NCI-H187 treated with DMSO at 0.1 percent for 48 hours (cell line): ENCODE results near the gene GPR142.

Experiments
- DNase-seq: peaks from one replicate; lab custom pipeline; 2025; lab: John Stamatoyannopoulos, UW

The GPR142 gene

DNA sequence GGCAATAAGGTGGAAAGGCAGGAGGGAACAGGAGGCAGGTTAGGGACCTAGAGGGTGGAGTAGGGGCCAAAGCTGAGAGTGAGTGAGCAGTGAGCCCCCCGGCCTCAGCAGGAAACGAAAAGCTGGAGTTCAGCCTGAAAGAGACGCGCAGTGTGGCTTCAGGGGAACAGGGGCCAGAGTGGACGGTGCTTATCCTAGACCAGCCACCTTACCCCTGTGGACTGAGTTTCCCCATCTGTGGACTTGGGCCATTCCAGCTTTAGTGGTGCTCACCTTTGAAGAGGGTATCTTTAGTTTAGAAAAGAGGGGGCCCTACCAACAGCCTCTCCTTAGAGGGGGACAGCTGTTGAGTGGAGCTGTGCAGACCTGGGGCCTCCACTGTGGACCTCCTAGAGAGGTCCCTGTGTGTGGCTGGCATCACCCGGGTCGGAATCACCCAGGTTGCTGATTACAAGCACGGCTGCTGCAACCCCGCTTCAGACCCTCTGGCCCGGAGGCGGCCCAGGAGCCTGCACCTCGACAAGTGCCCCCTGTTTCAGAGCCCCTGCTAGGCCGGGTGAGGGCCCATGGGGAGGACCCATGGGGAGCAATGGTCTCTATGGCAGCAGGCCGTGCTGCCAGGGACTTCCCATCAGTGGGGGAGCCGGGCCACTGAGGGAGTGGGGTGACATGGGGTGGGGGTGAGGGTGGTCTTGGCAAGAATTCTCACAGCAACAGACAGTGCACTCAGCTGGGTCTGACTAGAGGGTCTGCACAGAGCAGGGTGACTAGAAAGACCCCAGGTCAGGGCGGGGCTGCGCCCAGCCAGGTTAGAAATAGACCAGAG, 2.6 kb downstream of the GPR142 start:
- DNase-seq, result no peak

DNA sequence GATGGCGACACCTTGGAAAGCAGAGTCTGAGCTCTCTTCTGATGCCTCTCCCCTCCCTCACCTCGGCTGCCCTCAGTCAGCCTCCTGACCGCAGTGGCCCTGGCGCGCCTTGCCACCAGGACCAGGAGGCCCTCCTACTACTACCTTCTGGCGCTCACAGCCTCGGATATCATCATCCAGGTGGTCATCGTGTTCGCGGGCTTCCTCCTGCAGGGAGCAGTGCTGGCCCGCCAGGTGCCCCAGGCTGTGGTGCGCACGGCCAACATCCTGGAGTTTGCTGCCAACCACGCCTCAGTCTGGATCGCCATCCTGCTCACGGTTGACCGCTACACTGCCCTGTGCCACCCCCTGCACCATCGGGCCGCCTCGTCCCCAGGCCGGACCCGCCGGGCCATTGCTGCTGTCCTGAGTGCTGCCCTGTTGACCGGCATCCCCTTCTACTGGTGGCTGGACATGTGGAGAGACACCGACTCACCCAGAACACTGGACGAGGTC, 4.4 kb downstream of the GPR142 start:
- DNase-seq, result no peak

DNA sequence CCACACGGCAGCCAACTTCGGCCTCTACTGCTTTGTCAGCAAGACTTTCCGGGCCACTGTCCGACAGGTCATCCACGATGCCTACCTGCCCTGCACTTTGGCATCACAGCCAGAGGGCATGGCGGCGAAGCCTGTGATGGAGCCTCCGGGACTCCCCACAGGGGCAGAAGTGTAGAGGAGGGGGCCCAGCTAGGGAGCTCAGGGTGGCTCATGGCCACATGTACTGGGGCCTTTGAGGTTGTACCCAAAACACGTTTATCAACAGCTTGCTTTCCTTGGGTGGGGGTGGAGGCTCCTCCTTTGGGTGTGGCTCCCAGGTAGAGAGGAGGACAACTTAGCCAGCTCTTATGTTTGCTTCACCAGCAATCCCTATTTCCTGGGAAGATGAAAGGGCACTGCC, 5.1 kb downstream of the GPR142 start:
- DNase-seq, result no peak

DNA sequence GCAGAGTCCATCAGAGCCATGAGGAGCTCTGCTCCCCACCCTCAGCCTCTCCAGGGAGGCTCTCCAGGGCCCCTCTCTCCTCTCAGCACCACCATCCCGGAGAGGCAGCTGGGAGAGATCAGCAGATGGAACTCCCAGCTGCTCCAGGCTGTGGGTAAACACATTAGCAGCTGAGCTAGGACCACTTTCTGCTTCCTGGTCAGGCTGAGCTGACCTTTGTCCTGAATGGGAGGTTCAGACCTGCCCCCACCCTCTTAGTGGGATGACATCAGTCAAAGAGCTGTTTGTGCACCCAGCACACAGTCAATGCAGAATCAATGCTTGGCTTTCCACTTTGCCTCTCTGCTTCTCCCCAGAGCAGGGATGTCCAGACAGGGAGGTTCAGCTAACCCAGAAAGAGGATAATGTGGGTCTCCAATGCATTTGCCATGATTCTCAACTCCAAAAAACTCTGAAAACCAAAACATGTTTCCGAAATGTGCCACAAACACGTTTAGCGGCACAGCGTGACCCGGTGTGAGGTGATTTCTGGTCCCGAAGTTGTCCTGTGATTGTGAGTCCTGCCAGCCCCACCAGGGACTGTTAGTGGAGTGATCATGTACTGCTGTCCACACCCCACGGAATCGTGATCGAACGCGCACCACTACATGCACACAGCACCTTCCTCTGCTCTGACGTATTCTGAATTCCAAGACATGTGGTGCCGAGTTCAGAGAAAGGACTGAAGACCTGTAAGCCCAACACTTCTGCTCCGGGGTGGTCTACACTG, 6.7 kb downstream of the GPR142 start:
- DNase-seq, result no peak

DNA sequence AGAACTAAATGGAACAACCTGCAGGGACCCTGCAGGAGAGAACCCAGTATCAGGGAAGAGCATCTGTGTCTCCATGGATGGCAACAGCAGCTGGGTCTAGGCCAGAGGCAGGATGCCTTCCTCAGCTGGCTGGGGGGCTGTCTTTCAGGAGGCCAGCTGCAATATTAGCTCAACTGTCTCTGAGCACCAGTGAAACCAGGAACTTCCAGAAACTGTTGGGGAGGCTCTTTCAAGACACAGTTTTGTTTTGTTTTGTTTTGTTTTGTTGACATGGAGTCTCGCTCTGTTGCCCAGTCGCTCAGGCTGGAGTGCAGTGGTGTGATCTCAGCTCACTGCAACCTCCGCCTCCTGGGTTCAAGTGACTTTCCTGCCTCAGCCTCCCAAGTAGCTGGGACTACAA, 7.6 kb downstream of the GPR142 start:
- no peak for DNase-seq

DNA sequence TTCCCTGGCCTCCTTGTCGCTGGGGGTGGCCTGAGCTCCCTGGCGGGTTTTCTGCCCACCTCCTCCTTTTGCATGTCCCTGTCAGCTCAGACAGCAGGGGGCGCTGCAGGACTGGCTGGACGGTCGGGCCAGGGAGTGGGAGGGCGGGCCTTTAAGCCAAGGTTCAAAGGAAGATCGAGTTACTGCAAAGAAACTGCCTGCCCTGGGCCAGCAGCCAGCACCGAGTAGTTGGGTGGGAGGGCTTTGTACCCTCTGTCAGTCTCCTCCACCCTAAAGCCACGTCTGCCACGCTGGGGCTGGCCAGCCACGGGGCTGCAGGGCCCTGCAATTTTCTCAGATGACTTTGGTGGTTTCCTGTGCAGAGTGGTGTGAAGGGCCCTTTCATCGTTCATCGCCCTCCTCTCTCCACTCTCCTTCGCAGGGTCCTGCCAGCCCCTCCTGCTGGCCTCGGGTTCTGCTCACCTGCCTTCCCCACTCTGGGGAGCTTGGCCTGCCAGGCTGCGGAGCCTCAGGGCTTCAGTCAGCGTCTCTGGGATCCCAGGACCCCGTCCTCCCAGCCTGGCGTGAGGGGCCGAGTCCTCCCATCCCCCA, 12.3 kb downstream of the GPR142 start:
- DNase-seq, result peak; percentile 64

DNA sequence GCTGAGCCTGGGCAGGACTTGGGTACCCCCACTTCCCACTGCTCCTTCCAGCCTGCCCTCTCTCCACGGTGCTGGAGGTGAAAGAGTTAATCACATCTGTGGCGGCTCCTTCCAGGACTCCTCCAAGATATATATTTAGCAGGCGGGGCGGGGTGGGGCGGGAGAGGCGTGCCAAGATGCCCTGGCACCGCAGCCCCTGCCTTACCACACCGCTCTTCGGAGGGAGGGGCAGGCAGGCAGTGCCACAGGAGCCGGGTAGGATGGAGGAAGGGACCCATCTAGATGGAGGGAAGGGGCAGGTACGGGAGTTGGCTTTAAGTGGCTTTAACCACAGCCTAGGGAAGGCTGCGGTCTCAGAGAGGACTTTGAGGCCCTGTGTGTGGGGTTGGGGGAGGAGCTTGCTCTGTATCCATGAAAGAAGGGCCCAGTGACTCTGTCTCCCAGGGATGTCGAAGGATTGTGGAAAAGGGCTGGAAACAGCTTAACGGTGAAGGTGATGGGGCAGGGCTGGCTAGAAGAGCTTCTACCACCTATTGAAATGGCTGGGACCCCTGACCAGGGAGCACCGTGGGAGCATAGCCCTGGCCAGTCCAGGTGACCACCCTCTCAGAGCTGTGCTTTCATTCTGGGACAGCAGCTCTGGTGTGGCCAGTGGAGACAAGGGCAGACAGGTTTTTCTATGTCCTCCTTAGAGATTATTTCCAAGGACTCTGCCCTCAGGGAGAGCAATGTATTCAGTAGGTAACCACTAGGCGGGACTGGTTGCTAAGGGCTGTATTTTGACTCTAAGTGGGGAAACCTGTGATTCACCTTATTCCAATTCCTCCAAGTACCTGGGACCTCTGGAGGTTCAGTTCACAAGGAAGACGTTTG, 13.0 kb downstream of the GPR142 start:
- peak; percentile 55 for DNase-seq

DNA sequence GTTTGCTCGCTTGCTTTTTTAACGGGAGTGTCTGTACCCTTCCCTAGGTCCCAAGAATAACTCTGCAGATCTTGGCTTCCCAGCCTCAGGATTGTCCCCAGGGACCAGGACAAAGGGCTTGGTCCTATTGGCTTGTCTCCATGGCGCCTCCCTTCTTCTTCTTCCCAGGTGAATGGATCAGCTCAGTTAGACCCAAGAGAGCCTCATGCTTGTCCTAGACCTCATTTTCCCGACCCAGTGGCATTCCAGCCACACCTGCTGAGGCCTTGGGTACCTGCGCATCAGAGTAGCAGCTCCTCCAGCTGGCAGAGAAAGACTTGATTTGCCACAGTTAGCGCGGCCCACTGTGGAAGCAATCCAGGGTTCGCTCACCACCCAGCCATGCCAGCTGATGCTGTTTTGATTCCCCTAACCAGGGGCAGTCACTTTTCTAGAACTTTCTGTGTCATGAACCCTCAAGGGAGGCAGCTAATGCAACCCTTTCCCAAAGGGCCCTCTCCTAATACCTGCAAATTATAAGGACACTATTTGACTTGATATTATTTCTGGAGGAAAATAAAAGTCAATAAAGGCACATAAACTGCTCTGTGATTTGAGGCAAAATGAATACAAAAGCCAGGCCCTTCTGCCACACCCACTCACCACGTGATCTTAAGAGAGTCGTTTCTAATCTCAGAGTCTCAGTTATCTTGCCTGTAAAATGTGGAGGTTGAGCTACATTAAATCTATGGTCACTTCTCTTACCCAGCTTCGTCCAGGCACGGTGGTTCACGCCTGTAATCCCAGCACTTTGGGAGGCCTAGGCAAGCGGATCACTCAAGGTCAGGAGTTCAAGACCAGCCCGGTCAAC, 13.9 kb downstream of the GPR142 start:
- no peak for DNase-seq

DNA sequence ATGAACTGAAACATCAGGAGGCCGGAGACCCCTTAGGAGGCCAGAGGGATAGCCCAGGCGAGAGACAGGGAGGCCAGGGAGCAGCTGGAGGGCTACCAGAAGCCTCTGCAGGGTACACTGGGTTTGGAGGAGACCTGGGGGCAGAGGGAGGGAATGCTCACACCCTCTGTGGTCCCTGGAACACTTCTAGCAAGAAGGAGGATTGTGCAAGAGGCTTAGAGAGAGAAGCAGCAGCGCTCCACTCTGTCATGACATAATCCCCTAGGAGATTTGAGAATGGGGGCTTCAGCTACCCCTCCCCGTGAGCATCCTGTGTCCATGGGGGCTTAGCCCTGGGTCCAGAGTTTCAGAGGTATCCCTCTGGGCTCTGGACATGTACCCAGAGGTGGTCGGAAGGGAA, 15.8 kb downstream of the GPR142 start:
- DNase-seq, result no peak

DNA sequence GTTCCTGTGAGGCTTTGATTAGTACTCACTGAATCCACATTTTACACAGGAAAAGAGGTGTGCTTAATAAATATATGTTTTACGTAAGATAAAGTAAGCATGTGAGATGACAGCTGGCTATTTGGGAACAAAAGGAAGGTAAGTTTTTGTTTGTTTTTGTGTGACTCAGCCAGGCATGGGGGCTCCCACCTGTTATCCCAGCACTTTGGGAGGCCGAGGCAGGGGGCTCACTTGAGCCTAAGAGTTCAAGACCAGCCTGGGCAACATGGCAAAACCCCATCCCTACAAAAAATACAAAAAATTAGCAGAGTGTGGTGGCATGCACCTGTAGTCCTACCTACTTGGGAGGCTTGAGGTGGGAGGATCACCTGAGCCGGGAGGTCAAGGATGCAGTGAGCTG, 17.9 kb downstream of the GPR142 start:
- DNase-seq, result no peak

DNA sequence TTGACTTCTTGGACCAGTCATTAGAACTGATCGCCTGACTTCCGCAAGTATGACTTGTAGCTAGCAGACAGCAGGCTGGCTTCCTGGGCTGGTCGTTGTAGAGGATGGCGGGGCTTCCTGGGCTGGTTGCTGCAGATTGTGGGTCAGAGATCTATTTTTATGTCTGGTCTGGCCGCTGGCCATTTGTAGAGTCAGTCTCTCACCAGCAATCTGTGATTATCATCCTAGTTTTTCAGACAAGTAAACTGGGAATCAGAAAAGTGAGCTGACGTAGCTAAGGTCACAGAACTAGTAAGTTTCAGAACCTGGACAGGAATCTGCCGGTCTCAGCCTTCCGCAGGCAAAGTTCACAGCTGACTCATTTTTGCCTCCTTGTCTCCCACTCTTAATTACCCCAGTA, 19.1 kb downstream of the GPR142 start:
- no peak for DNase-seq

DNA sequence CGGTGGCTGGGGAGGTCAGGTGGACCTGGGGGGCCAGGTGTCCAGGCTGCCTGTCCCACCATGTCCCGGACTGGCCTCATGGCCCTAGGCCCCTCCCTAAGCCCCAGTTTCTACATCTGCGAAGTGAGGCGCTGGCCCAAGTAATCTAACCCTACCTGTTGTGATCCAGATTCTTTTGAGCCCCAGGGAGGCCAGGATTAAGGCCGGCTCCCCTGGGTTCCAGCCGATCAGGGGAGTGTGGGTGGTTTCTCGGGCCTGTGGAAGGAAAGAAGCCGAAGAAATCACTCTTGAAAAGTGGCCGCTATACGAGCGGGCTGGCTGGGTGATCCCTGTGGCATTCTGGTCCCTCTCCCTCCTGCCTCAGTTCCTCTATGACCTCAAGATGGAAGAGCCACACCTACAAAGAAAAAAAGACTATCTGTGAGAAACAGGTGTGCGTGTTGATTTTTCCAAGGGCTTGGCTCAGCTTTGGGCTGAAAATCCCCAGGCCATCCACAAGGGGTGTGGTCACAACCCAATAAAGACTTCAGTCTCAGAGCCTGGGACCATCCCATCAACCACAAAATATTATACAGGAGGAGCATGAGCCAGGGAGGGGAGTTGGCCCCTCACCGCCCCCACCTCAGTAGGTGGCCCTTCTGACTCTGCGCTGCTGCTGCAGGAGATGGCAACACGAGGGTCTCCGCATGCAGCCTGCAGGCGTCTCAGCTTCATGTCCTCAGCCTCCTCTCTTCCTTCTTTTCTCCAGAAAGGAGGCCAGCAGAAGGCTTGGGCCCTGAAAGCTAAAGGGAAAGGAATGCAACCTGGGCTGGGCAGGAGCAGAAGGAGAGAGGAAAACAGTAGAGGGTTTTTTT, 20.3 kb downstream of the GPR142 start:
- no peak for DNase-seq

DNA sequence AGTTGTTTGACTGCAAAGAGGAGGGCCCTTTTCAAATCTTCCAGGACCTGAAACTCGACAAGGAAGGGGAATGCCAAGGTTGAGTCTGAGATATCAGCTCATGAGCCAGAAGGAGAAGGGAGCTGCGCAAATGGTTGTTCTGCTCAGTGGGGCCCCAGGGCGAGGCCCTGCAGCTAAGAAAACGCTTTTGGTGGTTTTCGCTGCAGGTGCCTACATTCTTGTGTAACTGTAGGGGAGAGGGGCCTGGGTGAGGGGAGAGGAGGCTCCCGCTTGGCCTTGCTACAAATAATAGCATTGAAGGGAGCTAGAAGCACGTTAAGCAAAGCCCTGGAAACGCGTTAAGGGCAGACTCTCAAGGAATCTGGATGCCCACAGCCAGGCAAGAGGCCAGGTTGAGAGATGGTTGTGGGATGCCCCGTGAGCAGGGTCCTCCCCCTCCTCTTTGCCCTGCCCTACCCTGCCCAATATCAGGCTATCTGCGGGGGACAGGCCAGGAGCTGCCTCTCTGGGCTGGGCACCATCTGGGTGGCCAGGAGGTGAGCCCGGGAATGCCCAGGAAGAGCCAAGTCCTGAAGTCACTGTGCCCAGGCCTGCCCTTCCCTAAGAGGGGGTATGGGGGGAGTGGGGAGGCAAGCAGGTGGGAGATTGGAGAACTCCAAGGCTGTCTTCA, 21.9 kb downstream of the GPR142 start:
- DNase-seq, result no peak

DNA sequence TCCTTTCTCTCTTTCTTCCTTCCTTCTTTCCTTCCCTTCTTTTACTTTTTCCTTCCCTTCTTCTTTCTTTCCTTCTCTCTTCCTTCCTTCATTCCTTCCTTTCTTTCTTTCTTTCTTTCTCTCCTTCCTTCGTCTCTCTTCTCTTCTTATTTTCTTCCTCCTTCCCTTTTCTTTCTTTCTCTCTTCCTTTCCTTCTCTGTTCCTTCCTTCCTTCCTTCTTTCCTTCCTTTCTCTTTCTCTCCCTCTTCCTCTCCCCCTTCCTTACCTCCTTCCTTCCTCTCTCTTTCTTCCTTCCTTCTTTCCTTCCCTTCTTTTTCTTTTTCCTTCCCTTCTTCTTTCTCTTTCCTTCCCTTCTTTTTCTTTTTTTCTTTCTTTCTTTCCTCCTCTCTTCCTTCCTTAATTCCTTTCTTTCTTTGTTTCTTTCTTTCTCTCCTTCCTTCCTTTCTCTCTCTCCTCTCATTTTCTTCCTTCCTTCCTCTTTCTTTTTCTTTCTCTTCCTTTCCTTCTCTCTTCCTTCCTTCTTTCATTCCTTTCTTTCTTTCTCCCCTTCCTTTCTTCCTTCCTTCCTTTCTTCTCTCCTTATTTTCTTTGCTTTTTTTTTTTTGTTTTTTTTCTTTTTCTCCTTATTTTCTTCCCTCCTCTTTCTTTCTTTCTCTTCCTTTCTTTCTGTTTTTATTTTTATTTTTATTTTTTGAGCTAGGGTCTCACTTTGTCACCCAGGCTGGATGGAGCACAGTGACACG, 22.8 kb downstream of the GPR142 start:
- no peak for DNase-seq

DNA sequence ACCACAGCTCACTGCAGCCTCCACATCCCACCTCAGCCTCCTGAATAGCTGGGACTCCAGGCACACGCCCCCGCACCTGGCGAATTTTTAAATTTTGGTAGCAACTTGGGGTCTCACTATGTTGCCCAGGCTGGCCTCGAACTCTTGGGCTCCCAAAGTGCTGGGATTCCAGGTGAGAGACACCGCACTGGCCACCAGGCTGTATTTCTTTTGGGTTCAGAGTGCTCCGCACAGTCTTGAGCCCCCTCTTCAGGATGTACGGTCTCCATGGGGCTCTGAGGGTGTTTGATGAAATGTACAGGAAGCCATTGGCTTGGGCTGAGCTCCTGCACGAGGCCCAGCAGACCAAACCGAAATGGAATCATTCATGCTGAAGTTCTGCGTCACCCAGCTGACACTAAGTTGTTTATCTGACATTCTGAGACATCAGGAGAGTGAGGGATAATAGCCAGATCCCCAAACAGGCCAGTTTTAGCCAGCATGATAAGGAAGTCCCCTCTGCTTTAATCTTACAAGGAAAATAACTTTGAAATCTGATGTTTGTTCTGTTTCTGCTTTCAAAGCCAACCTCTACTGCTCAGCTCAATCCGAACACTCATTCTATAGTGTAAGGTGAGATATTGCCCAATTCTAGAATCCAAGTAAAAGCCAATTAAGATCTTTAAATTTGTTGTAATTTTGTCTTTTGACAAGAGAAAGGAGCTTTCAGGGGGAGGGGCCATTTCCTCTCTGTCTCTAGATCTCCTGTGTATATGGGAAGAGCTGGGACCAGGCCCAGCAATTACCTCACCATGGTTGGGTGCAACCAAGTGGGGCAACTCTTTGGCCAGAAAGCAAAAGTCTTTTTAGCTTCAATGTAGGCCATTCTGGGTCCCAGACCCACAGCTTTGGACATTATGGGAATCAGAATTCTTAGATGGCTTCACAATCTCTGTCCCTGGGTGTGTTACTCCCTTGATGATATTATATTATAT, 23.7 kb downstream of the GPR142 start:
- DNase-seq, result no peak

DNA sequence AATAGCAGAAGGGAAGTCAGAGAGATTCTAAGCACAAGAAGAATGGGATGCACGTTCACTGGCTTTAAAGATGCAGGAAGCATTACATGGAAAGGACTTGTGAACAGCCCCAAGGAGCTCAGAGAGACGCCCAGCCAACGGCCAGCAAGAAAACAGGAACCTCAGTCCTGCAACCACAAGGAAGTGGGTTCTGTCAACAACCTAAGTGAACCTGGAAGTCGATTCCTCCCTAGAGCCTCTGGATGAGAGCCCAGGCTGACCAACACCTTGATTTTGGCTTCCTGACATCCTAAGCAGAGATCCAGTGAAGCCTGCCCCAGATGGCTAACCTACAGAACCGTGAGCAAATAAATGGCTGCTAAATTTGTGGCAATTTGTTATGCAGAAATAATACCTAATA, 24.5 kb downstream of the GPR142 start:
- no peak for DNase-seq

DNA sequence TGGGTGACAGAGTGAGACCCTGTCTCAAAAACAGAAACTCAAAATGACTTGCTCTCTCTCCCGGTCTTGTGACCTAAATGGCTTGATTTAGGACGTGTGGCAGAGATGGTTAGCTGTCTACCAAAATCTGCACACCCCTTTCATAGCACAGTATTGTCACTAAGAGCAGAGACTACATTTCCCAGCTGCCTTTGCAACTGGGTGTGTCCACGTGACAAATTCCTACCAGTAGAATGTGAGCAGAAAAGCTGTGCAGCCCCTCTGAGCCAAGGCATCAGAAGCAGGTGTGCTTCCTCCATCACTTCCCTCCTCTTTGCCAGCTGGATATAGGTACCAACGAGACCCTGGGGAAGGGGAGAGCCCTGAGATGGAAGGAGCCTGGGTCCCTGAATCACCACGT, 25.5 kb downstream of the GPR142 start:
- no peak for DNase-seq
